H1 (cell line): ENCODE measurements around the gene KIF22. TPM values are rescaled to one million over a fixed set of nuclear protein-coding genes. Genes with fewer than 3 reads are reported as not detected.
"Not testable (repeated sequence)": the region's sequence is repeated elsewhere in the genome, so short reads cannot be mapped to it uniquely, and the experiment has no call there.

Experiments
- CTCF ChIA-PET: fragments of 300-600 bp; sonication (Branson Sonifier 250); formaldehyde crosslinking; loops from one replicate; lab custom pipeline; 2021; ENCODE audit not compliant: partially characterized antibody; lab: Charles Lee
- POLR2A ChIA-PET: fragments of 300-600 bp; sonication (Branson Sonifier 250); formaldehyde crosslinking; loops from one replicate; lab custom pipeline; 2021; ENCODE audit warnings: inconsistent platforms; ENCODE audit not compliant: partially characterized antibody; lab: Charles Lee
- DNase-seq, 2 experiments: peaks; one replicate each; pipeline versions ENCODE4 v3.0.0 to v3.0.0-alpha.2; 2010 to 2022; ENCODE audit warnings: low spot score in 2 of 2, low read depth in 1 of 2, mixed read lengths in 1 of 2
- FAIRE-seq: peaks from 2 replicates; lab custom pipeline; 2011; peaks lifted over from hg19 to GRCh38; lab: Jason Lieb, UNC
- H2AFZ ChIP-seq: 2 replicates; pipeline ENCODE4 v1.8.1; 2012; ENCODE audit warnings: low read length, inconsistent platforms
- H2AK5ac ChIP-seq: 2 replicates; pipeline ENCODE4 v1.6.1; 2013; ENCODE audit warnings: low read depth, low read length
- H2BK120ac ChIP-seq: replicated peaks from 2 replicates; pipeline ENCODE3; 2013; ENCODE audit warnings: low read depth, low read length, inconsistent platforms
- H2BK12ac ChIP-seq: 2 replicates; pipeline ENCODE4 v1.6.1; 2013; ENCODE audit warnings: low read depth, low read length
- H2BK15ac ChIP-seq: 2 replicates; pipeline ENCODE4 v1.6.1; 2013; ENCODE audit warnings: low read length
- H2BK20ac ChIP-seq: 2 replicates; pipeline ENCODE4 v1.6.1; 2013; ENCODE audit warnings: low read length
- H2BK5ac ChIP-seq: 2 replicates; pipeline ENCODE4 v1.6.1; 2013; ENCODE audit warnings: low read depth, low read length
- H3K14ac ChIP-seq: 2 replicates; pipeline ENCODE4 v1.6.1; 2013; ENCODE audit warnings: inconsistent platforms; ENCODE audit not compliant: insufficient read length
- H3K18ac ChIP-seq: 2 replicates; pipeline ENCODE4 v1.6.1; 2013; ENCODE audit warnings: low read length; ENCODE audit errors: extremely low read depth
- H3K23ac ChIP-seq: 2 replicates; pipeline ENCODE4 v1.6.1; 2013; ENCODE audit warnings: inconsistent platforms; ENCODE audit not compliant: insufficient read length
- H3K23me2 ChIP-seq: 2 replicates; pipeline ENCODE4 v1.6.1; 2013; ENCODE audit warnings: low read depth, low read length
- H3K27ac ChIP-seq: 2 replicates; pipeline ENCODE4 v1.6.1; 2011; ENCODE audit warnings: low read depth, low read length, inconsistent platforms
- H3K27me3 ChIP-seq, 4 experiments: replicated peaks in 1 of 4; 1 replicate in 1 of 4; 2 replicates in 3 of 4; pipeline versions ENCODE4 v1.6.1 to v1.8.1; 2011 to 2013; ENCODE audit warnings: low read length in 3 of 4, mild to moderate bottlenecking in 3 of 4, inconsistent platforms in 2 of 4, mixed read lengths in 2 of 4, moderate library complexity in 1 of 4; ENCODE audit not compliant: control insufficient read depth in 3 of 4, insufficient read depth in 3 of 4; ENCODE audit errors: extremely low read depth in 1 of 4
- H3K36me3 ChIP-seq, 4 experiments: 2 replicates each; pipeline versions ENCODE4 v1.6.1 to v1.8.1; 2011 to 2013; ENCODE audit warnings: mild to moderate bottlenecking in 4 of 4, low read length in 3 of 4, moderate library complexity in 2 of 4, control low read depth in 1 of 4, inconsistent platforms in 1 of 4; ENCODE audit not compliant: insufficient read depth in 4 of 4, control insufficient read depth in 2 of 4
- H3K4ac ChIP-seq: replicated peaks from 2 replicates; pipeline ENCODE3; 2013; ENCODE audit warnings: low read length, low read depth, mixed read lengths, inconsistent platforms; ENCODE audit not compliant: insufficient read length
- H3K4me1 ChIP-seq, 4 experiments: replicated peaks in 1 of 4; 1 replicate in 1 of 4; 2 replicates in 3 of 4; pipeline versions ENCODE4 v1.6.1 to v1.8.1; 2011 to 2013; ENCODE audit warnings: low read length in 3 of 4, inconsistent platforms in 2 of 4, mixed read lengths in 1 of 4; ENCODE audit not compliant: insufficient read depth in 4 of 4, control insufficient read depth in 3 of 4
- H3K4me2 ChIP-seq, 2 experiments: 2 replicates each; pipeline versions ENCODE4 v1.6.1 to v1.8.1; 2011 to 2013; ENCODE audit warnings: low read depth in 2 of 2, low read length in 2 of 2, control low read depth in 1 of 2, inconsistent platforms in 1 of 2, mild to moderate bottlenecking in 1 of 2; ENCODE audit not compliant: insufficient read depth in 1 of 2
- H3K4me3 ChIP-seq, 4 experiments: fragments of 200-600, 300-600 bp in 1 of 4; sonication (generic), shearing (Covaris generic), sonication (Bioruptor Twin) in 1 of 4; 2 replicates each; pipeline versions ENCODE4 v1.5.1 to v1.8.1; 2011 to 2016; ENCODE audit warnings: low read length in 4 of 4, low read depth in 3 of 4, control low read depth in 2 of 4, inconsistent platforms in 2 of 4, mild to moderate bottlenecking in 2 of 4, mixed read lengths in 1 of 4, moderate library complexity in 1 of 4; ENCODE audit not compliant: insufficient read depth in 2 of 4; ENCODE audit errors: extremely low read depth in 1 of 4
- H3K56ac ChIP-seq: replicated peaks from 2 replicates; pipeline ENCODE3; 2013; ENCODE audit warnings: low read depth, mild to moderate bottlenecking, mixed read lengths, low read length, inconsistent platforms; ENCODE audit not compliant: insufficient read length
- H3K79me1 ChIP-seq: 2 replicates; pipeline ENCODE4 v1.6.1; 2013; ENCODE audit warnings: low read depth, low read length, control low read depth
- H3K79me2 ChIP-seq, 2 experiments: 2 replicates each; pipeline versions ENCODE4 v1.6.1 to v1.8.1; 2012 to 2013; ENCODE audit warnings: low read length in 2 of 2, mild to moderate bottlenecking in 2 of 2, inconsistent platforms in 1 of 2; ENCODE audit not compliant: insufficient read depth in 2 of 2, control insufficient read depth in 1 of 2
- H3K9ac ChIP-seq, 4 experiments: replicated peaks in 1 of 4; 1 replicate in 1 of 4; 2 replicates in 3 of 4; pipeline versions ENCODE4 v1.6.1 to v1.8.1; 2011 to 2013; ENCODE audit warnings: low read depth in 3 of 4, low read length in 3 of 4, control low read depth in 2 of 4, mild to moderate bottlenecking in 2 of 4, moderate library complexity in 2 of 4, inconsistent platforms in 1 of 4; ENCODE audit errors: extremely low read depth in 1 of 4
- H3K9me3 ChIP-seq, 2 experiments: 2 replicates each; pipeline versions ENCODE4 v1.6.1 to v1.8.1; 2012 to 2013; ENCODE audit warnings: mild to moderate bottlenecking in 2 of 2, moderate library complexity in 2 of 2, control low read depth in 1 of 2, inconsistent platforms in 1 of 2, low read depth in 1 of 2, low read length in 1 of 2, mixed read lengths in 1 of 2; ENCODE audit not compliant: insufficient read depth in 2 of 2
- H4K20me1 ChIP-seq, 2 experiments: replicated peaks in 1 of 2; 2 replicates each; pipeline versions ENCODE3 to v1.8.1; 2011 to 2013; ENCODE audit warnings: inconsistent platforms in 2 of 2, low read length in 2 of 2, mild to moderate bottlenecking in 1 of 2; ENCODE audit not compliant: insufficient read depth in 2 of 2, control insufficient read depth in 1 of 2
- H4K5ac ChIP-seq: 2 replicates; pipeline ENCODE4 v1.6.1; 2013; ENCODE audit warnings: low read length, low read depth, mixed read lengths, inconsistent platforms; ENCODE audit not compliant: insufficient read length
- H4K8ac ChIP-seq: 2 replicates; pipeline ENCODE4 v1.8.0; 2013; ENCODE audit warnings: mild to moderate bottlenecking, moderate library complexity, low read length, inconsistent platforms; ENCODE audit not compliant: insufficient read depth; ENCODE audit errors: extremely low read depth
- H4K91ac ChIP-seq: replicated peaks from 2 replicates; pipeline ENCODE3; 2013; ENCODE audit warnings: low read length, mixed read lengths, inconsistent platforms; ENCODE audit not compliant: insufficient read length
- WGBS, 2 experiments: shearing (Covaris generic) in 1 of 2; methylation state at CpG; one replicate each; pipeline versions ENCODE4 v1.1.6 to v1.1.7; 2013 to 2015; ENCODE audit warnings: low lambda C conversion rate in 2 of 2, mixed read lengths in 2 of 2, inconsistent platforms in 1 of 2, low coverage in 1 of 2, missing lambda C conversion rate in 1 of 2; ENCODE audit not compliant: insufficient replicate concordance in 2 of 2, insufficient coverage in 1 of 2, insufficient read length in 1 of 2; ENCODE audit errors: extremely low coverage in 1 of 2, missing lambda C conversion rate in 1 of 2; 5-methylcytosine and 5-hydroxymethylcytosine counted together
- polyA plus RNA-seq, 7 experiments: library from polyadenylated mRNA; depleted of rRNA in 3 of 7; stranded (reverse) in 5 of 7; unstranded in 2 of 7; fragments of >200 nt in 5 of 7; fragments of 200-250 nt in 2 of 7; gene quantifications; 1 replicate in 5 of 7; 2 replicates in 1 of 7; 4 replicates in 1 of 7; pipeline versions ENCODE4 v1.2.1 to v1.2.3, GENCODE V29; 2011 to 2013; ENCODE audit warnings: missing spikeins in 2 of 7, mixed read lengths in 2 of 7
- total RNA-seq: library from RNA; stranded (reverse); fragmentation: NEBNext Ultra II Directional; extraction: Animal tissue kit (Norgen Biotek cat#: 25700); gene quantifications from 2 replicates; pipeline ENCODE4 v1.2.1, GENCODE V29; 2021

Gene KIF22
- total and polyA plus RNA-seq, 2 of the 8 experiments (the other 6 are each of a cell fraction or from before 2014, with no cell fraction given): 139 to 142 TPM

- H2BK5ac ChIP-seq, H2BK15ac ChIP-seq, H2BK120ac ChIP-seq, H3K79me1 ChIP-seq, H4K8ac ChIP-seq, H3K27me3 ChIP-seq, H3K23ac ChIP-seq, H2AFZ ChIP-seq, H4K91ac ChIP-seq, FAIRE-seq, H3K9ac ChIP-seq, H2BK12ac ChIP-seq, H4K20me1 ChIP-seq, H4K5ac ChIP-seq, H3K36me3 ChIP-seq, H3K23me2 ChIP-seq, H3K9me3 ChIP-seq, H2BK20ac ChIP-seq, H3K4me1 ChIP-seq, H3K4me2 ChIP-seq, H3K4me3 ChIP-seq, H3K27ac ChIP-seq, DNase-seq, H3K4ac ChIP-seq, H3K79me2 ChIP-seq, H2AK5ac ChIP-seq, H3K56ac ChIP-seq, H3K14ac ChIP-seq, H3K18ac ChIP-seq: not testable (repeated sequence)
- CTCF ChIA-PET: interaction anchor here (0.5 to 2.6 kb wide), 10 partner anchors 12 to 61 kb away, joined by 3 to 12 read pairs (median 4); no protein-coding TSS in a partner anchor
- WGBS, 2 experiments: 88% methylated on average over 4 of the region's 4 CpGs; no CpG with 5 or more reads in 1 of the 2 experiments
- POLR2A ChIA-PET: interaction anchor here (0.9 to 3.2 kb wide), 11 partner anchors 9 to 67 kb away, joined by 3 to 12 read pairs (median 5); partner anchors contain the start of genes KIF22, MAZ and PAGR1
Observed at GRCh38 chr16:29748760-29749149, 41.8 kb upstream of the KIF22 start.
